GM18502 (cell line): Measurements from ENCODE around the gene SLC51A.
A peak's percentile ranks its signal among the peaks of the same experiment; 100 is the strongest.
"Not testable (repeated sequence)": the region's sequence is repeated elsewhere in the genome, so short reads cannot be mapped to it uniquely, and the experiment has no call there.

Experiments
- ATAC-seq: cut with Tn5 transposase; IDR thresholded peaks from one replicate; pipeline ENCODE4 v1.9.1; 2021; ENCODE audit warnings: mild to moderate bottlenecking; ENCODE audit not compliant: unreplicated experiment, poor library complexity

Gene SLC51A

DNA sequence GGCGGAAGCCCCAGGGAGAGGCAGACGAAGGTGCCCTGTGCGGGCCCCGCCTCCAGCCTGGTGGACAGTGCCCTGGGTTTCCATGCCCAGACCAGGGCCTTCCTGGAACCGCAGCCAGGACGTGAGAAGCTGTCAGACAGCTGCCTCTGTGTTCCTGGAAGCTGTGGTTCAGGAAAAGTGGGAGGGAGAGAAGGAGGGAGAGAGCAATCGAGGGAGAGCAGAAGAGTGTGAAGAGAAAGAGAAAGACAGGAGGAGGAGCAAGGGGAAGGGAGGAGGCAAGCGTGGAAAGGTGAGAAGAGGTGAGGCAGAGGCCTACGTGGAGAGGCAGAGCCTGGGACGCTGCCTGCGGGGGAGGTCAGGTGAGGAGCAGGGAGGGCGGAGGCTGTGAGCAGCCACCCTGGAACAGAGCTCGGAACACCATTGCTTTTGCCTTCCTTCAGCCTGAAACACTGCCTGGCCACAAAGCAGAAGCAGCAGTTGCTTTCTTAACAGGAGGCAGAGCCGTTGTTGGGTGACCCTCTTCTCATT is 23.7 kb upstream of the SLC51A start:
- ATAC-seq: peak; percentile 50

DNA sequence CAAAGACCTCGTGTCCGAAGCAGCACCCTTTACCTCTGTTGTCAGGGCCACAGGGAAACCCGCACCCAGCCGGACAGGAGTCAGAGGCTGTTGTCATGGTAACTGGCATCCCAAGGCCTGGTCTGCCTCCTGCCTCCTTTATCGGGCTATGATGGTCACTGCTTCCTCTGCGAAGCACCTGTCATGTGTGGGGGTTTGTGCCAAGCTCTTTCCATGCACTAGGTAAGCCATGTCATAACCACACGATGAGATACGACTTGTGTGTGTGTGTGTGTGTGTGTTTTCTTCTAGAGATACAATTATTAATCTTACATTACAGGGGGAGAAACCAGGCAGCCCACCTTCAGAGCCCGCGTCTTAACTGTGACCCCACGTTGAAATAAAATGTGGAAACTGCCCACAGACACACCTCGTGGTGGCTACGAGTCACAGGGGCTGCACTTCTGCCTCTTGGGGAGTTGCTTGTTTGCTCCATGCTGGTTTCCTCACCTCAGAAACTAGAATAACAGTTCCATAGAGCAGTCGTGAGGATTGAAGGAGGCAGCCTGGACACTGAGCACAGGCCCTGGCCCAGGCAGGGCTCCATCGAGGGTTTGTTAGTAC is 23.1 kb upstream of the SLC51A start:
- ATAC-seq: no peak

DNA sequence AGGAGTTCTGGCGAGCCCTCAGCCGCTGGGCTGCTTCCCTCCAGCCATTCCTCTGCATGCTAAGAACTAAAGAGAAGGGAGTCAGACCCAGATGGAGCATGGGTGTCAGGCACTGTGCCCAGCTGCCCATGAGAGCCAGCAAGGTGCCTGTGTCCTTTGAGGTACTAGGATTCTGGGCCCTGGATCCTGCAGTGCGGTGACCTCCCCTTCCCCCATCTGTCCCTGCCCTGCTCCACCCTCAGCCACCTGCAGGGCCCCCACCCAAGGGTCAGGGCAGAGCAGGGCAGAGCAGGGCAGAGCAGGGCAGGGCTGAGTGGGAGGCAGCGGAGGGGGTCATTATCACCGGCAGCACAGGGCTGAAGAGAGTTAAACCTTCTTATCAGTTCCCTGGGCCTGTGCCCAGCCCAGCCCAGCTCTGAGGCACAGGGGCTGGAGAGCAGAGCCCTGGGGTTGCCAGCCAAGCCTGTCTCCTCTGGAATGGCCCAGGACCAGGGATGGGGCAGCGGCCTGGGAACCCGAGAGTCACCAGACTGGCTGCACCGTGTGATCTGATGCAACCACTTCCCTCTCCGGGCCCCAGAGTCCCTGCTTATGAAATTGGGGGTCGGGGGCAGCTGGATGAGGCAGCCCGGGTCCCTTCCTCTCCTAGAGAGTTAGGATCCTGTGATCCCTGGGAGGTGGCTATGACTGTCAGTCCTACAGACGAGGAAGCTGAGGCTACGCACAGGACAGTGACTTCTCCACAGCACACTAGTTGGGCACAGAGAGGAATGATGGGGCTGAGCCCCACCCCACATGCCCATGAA is 22.4 kb upstream of the SLC51A start:
- no peak for ATAC-seq

DNA sequence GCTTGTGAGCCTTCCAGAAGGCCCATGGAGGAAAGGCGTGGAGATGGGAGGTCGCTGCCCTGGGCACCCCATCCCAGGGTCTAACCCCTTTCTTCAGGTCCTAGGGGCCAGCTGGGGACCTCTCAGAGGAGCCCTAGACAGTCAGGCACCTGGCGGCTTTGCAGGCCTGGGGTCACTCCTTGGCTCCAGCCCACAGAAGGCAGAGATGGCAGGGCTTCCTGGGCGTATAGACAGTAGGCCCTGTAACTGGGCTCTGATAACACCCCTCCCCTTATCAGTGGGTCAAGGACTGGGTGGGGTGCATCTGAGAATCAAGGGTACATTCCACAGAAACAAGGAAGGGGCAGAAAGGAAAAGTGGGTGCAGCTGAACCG is 21.8 kb upstream of the SLC51A start:
- no peak for ATAC-seq

DNA sequence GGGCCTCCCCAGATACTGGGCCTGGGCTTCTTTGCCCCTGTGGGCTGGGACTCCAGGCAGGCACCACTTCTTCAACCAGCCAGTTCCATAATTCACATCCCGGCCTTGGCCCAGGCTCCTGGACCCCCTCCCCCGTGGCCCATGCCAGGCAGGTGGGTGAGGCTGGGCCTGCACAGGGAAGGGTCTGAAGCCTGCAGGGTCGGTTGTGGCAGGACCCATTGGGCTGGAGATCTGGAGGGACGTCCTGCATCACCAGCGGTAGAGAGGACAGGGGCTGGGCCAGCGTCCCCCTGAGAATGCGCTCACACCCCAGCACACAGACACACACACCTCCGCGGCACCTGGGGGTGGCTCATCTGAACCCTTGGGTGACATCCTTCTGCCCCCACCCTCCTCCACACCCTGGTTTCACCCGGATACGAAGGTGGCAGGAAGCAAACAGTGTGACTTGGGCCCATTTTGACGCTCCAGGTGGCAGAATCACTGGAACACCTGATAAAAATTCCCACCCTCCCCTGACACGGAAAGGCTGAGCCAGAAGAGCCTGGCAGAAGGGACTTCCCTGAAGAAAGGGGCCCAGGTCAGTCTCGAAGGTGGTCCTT is 20.6 kb upstream of the SLC51A start:
- no peak for ATAC-seq

DNA sequence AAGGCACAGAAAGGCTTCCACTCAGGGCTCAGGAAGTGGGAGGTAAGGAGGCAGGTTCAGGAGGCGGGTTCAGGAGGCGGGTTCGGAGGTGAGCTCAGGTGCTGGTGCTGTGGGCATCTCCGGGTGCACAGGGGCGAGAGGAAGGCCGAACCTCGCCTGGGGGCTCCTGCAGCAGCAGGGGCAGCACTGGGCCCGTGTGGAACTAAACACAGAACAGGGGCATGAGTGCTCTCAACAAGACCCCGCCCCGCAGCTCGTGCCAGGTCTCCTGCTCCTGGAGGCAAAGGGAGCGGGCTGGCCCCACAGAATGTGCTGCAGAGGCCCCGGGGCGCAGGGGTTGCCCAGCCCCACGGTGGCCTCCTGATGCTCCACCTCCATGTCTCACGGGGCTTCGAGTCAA is 18.8 kb upstream of the SLC51A start:
- ATAC-seq: no peak

DNA sequence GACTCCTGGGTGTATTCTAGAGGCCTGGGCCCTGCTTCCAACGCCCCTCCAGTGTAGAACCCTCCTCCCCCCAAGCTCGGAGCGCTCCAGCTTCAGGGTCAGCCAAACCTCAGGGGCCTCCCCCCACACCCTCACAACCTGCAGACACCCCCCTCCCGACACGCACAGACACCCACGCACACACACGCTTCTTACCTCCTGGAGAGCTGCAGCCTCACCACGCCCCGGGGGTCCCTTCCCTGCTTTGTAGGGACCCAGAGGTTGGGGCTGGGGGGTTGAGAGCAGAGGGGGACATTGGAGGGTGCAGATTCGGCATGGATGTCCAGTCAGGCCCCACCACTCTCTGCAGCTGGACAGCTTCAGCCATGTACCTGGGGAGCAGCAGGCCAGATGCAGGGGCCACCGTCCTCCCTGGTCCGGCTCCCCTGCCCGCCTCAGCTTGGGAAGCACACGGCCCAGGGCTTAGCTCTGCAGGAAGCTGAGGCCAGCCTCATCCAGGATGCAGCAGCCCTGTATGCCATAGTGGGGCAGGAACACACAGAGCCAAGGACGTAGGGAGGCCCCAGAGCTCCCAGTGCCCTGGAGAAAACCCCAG is 18.2 kb upstream of the SLC51A start:
- no peak for ATAC-seq

DNA sequence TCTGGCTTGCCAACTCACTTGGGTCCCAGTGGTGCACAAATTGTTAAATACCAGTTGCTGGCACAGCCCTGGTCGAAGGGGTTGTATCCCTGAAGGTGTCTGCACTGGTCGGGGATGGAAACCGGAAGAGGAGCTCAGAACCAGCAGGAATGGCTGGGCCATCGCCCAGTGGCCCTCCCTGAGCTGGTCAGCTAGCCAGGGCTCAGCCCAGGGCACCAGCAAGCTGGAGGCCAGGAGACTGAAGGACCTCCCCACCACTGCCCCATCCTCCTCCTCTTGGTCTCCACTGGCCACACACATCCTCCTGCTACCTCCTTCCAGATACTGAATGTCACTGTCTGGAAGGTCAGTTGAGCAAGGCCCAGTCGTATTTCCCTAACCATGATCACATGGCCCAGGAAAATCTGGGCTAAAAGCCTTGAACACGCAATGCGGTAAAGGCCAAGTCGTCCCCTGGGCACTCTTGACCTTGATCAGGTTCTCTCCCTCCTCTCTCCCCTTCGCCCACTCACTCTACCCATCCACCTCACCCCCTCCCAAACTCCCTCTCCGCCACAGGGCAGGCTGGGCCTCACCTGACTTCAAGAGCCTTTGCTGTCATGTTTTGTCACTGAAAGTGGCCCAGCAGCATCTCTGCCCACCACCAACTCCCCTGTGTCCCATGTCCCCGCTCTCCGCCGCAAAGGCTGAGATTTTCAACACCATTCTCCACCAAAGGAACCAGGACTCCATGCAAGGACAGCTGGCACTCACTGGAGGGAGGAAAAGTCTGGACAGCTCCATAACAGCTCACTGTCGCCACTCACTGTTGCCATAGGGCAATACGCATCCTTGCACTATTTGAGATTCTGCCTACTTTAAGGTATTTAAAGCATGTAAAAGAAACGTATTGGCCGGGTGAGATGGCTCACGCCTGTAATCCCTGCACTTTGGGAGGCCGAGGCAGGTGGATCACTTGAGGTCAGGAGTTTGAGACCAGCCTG is 17.3 kb upstream of the SLC51A start:
- no peak for ATAC-seq

DNA sequence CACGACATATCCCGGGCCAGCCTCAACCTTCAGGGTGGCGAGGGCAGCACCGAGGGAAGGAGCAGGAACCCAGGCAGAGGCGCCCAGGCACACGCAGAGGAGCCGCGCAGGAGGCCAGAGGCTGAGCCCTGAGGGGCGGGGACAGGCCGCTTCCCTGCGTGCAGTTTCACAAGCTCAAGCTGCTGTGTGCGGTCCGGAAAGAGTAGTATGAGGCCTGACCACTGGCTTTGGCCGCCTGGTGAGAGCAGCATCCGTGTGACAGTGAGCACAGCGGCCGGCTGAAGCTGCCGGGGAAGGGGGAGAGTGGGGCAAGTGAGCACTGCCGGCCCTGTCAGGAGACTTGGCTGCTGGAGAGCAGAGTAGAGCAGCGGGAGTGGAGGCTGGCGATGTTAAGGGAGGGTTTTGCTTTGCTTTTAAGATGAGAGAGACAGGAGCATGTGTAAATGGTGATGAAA is 13.8 kb upstream of the SLC51A start:
- no peak for ATAC-seq

DNA sequence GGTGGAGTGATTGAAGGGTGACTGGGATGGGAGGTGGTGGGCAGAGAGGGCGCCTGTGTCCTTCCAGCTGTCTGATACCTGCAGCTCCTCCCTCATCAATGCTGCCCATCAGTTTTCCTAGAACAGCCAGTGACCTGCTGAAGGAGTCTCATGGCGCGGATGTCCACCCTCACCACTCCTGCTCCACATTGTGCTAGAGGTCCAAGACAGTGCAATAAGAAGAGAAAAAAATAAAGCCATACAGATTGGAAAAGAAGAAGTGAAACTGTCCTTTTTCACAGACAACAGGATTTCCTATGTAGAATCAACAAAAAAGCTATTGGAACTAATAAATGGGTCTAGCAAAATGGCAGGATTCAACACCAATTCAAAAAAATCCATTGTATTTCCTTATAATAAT is 12.5 kb upstream of the SLC51A start:
- ATAC-seq: no peak

DNA sequence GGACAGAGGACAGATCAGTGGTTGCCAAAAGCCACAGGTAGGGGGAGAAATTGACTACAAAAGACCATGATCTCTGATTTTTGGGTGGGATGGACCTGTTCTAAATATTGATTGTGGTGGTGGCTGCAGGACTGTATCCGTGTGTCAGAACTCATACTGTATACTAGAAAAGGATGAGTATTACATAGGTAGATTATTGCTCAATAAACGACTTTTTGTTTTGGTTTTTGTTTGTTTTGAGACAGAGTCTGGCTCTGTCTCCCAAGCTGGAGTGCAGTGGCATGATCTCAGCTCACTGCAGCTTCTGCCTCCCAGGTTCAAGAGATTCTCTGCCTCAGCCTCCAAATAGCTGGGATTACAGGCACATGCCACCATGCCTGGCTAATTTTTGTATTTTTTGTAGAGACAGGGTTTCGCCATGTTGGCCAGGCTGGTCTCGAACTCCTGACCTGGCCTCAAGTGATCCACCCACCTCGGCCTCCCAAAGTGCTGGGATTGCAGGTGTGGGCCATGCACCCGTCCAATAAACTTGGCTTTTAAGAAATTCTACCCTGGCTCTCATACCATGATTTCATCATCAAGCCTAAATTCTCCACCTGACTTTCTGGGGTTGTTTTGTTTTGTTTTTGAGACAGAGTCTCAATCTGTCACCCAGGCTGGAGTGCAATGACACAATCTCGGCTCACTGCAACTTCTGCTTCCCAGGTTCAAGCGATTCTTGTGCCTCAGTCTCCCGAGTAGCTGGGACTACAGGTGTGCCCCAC is 10.7 kb upstream of the SLC51A start:
- not testable (repeated sequence) for ATAC-seq

DNA sequence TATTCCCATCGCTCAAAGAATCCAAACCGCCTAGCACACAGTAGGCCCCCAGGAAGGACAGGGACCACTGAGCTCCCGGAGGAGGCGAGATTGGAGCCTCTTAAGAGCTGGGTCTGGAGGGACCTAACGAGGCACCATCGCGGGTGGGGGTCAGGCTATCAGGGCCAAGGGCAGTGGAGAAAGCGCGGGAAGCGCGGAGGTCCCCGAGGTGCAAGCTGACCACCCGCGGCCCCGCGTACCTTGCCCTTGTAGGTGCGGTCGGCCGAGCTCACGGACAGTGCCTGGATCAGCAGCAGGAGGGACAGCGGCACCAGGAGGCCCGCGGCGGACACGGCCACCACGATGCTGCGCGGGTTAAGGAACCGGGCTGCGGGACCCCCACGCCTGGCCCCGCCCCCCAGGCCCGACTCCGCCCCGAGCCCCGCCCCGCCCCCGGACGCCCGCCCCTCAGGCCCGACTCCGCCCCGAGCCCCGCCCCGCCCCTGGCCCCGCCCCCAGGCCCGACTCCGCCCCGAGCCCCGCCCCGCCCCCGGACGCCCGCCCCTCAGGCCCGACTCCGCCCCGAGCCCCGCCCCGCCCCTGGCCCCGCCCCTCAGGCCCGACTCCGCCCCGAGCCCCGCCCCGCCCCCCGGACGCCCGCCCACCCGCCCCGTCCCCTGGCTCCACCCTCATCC is 9.0 kb upstream of the SLC51A start:
- ATAC-seq: no peak

DNA sequence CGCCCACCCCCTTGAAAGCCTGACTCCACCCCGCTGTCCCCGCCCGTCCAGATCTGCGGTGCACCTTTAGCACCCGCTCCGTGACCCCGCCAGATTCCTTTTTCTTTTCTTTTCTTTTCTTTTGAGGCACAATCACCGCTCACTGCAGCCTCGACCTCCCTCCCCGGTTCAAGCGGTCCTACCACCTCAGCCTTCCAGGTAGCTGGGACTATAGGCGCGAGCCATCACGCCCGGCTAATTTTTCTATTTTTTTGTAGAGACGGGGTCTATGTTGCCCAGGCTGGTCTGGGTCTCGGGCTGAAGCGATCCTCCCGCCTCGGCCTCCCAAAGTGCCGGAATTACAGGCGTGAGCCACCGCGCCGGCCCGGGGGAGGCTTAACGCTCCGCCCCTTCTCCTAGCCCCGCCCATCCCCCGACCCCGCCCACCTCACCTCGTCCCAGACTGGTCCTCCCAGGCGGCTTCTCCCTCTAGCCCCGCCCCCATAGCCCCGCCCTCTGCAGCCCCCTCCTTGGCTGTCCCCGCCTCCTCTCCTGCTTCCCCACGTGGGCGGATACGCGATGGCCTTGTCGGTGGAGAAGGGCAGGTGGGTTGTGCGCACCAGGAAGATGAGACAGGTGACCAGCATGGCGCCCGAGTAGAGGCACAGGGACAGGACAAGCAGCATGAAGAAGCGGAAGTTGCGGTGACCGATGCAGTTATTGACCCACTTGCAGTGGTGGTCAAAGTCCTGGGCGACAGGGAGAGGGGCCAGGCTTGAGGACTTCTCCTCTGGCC is 8.3 kb upstream of the SLC51A start:
- no peak for ATAC-seq

DNA sequence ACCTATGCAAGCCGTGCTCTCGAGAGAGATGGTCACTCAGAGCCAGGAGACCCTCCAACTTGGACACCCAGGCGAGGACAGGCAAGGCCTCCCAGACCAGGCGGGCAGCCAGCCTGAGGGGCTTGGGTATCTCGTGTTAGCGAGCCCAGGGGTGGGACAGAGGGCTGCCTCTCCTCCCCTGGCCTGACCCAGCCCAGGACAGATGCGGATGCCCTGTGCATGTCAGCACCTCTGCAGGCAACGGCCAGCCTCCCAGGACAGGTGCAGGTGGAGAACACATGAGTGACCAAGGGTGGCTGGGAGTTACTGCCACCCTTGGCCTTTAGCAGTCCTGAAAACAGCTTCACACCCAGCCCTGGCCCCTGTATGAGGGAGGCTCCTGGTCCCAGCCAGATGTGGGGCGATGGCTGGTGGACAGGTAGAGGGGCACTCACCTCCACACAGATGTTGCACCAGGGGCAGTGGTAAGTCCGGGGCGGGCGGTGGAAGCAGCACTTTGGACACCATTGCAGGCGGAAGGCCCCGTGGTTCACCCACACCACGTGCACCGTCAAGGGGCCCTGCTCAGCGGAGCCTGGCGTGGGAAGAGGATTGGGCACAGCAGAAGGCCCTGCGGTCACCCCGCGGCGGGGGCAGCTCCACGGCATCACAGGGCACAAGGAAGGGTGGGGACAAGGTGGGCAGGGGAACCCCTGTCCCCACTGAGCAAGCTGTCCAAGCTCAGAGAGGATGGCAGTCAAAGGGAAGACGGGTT is 7.2 kb upstream of the SLC51A start:
- ATAC-seq: no peak

DNA sequence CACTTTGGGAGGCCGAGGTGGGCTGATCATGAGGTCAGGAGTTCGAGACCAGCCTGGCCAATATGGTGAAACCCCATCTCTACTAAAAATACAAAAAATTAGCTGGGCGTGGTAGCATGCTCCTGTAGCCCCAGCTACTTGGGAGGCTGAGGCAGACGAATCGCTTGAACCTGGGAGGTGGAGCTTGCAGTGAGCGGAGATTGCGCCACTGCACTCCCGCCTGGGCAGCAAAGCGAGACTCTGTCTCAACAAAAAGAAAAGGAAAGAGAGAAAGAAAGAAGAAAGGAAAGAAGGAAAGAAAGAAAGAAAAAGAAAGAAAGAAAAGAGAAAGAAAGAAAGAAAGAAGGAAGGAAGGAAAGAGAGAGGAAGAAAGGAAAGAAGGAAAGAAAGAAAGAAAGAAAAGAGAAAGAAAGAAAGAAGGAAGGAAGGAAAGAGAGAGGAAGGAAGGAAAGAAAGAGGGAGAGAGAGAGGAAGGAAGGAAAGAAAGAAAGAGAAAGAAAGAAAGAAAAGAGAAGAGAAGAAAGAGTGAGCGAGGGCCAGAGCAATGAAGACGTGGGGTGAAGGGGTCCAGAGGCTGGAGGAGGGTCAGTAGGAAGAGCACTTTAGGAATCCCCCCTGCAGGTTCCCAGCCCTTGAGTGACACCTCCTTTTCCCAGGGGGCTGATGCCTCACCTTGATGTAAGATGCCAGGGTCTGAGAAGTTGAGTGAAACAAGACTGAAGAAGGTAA is 6.2 kb upstream of the SLC51A start:
- ATAC-seq: not testable (repeated sequence)
